Mucosa of descending colon (tissue), 3 donors: ENCODE data around the gene EARS2. TPM values are rescaled to one million over a fixed set of nuclear protein-coding genes. Genes with fewer than 3 reads are reported as not detected.

ENCODE experiments used
- ATAC-seq: fragments of 200-7000 bp; cut with Tn5 transposase; one replicate; pipeline ENCODE4 v1.9.1; 2020; ENCODE audit warnings: mild to moderate bottlenecking, moderate library complexity
- DNase-seq, 3 donors: peaks; one replicate each; pipeline ENCODE4 v3.0.0-alpha.2; 2020
- H3K36me3 ChIP-seq: fragments of 200-600 bp; one replicate; pipeline ENCODE4 v1.8.0; 2021; ENCODE audit warnings: low read depth, mild to moderate bottlenecking
- H3K4me1 ChIP-seq: fragments of 200-600 bp; one replicate; pipeline ENCODE4 v1.8.0; 2021; ENCODE audit warnings: low read depth, mild to moderate bottlenecking
- H3K4me3 ChIP-seq: fragments of 200-600 bp; one replicate; pipeline ENCODE4 v1.8.0; 2021; ENCODE audit warnings: mild to moderate bottlenecking
- H3K9me3 ChIP-seq: fragments of 200-600 bp; one replicate; pipeline ENCODE4 v1.8.0; 2021; ENCODE audit warnings: mild to moderate bottlenecking
- intact Hi-C, 2 donors: fragments of 100-400 bp; cut with DNase I in 1 of 2; cut with micrococcal nuclease in 1 of 2; formaldehyde crosslinking; loops; one replicate each; pipeline versions ENCODE4 v1.11.0 to v1.11.1; 2022; cut with DNase I, micrococcal nuclease
- total RNA-seq, 3 donors: library from RNA; stranded (reverse); fragmentation: NEBNext Ultra II Directional in 2 of 3; extraction: Animal tissue kit (Norgen Biotek cat#: 25700) in 2 of 3; gene quantifications; one replicate each; pipeline versions ENCODE4 v1.2.1 to v1.2.4, GENCODE V29; 2021 to 2023
- TF ChIP-seq, protein P1 (sequence below): fragments of 200-600 bp; IDR thresholded peaks from one replicate; pipeline ENCODE4 v1.8.0; 2022; ENCODE audit warnings: antibody characterized with exemption, mild to moderate bottlenecking
- donor health status: DM: no; HTN: no; CAD: no; lungs with moderate emphysema.
- donor health status: DM: no; HTN: no; CAD: no.
- donor health status: DM: no; HTN: yes; CAD: no.

Gene EARS2
- total RNA-seq, 3 donors from 2014 or later: 15.2 to 18.0 (median 17.2) TPM

DNA sequence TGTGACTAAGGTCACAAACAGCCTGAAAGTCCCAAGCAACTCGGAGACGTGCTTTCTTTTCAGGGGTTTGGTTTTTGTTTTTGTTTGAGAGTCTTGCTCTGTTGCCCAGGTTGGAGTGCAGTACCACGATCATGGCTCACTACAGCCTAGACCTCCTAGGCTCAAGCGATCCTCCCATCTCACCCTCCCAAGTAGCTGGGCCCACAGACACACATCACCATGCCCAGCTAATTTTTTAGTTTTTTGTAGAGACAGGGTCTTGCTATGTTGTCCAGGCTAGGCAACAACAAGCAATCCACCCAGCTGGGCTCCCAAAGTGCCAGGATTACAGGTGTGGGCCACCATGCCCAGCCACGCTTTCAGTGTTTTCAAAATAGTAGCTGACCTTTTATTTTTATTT is 27.1 kb downstream of the EARS2 start:
- Histone ChIP-seq H3K9me3 (no peaks in the 10 kb centered on the region), H3K4me3 (no peak overlapping the region), H3K36me3 (peaks cover 4% of the 10 kb centered on the region), H3K4me1 (no peaks in the 10 kb centered on the region)
- TF ChIP-seq, protein P1, sequence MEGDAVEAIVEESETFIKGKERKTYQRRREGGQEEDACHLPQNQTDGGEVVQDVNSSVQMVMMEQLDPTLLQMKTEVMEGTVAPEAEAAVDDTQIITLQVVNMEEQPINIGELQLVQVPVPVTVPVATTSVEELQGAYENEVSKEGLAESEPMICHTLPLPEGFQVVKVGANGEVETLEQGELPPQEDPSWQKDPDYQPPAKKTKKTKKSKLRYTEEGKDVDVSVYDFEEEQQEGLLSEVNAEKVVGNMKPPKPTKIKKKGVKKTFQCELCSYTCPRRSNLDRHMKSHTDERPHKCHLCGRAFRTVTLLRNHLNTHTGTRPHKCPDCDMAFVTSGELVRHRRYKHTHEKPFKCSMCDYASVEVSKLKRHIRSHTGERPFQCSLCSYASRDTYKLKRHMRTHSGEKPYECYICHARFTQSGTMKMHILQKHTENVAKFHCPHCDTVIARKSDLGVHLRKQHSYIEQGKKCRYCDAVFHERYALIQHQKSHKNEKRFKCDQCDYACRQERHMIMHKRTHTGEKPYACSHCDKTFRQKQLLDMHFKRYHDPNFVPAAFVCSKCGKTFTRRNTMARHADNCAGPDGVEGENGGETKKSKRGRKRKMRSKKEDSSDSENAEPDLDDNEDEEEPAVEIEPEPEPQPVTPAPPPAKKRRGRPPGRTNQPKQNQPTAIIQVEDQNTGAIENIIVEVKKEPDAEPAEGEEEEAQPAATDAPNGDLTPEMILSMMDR: no peak
- no peak for DNase-seq
- ATAC-seq: no peak
- intact Hi-C loops: no loop called here

DNA sequence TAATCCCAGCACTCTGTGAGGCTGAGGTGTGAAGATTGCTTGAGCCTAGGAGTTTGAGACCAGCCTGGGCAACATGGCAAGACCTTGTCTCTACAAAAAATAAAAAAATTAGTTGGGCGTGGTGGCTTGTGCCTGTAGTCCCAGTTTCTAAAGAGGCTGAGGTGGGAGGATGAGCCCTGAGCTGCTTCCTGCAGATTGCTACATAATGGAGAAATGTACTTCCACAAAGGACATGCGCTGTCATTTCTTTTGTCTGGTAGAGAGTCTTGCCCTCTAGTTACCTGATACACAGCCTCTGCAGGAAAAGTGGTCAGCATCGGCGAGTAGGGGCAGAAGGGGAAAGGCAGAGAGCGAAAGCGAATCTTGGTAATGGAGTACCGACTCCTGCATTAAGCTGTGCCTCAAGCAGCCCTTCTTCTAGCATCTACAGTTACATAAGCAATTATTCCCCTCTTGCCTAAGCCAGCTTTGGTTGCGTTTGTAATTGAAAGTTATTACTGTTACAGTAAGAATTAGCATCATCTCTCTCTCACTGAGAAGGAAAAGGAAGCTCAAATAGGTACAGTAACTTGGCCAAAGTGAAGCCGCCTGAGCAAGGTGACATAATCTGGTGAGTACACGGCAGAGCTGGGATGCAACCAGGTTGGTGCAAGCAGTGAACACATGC is 28.4 kb downstream of the EARS2 start:
- H3K36me3 ChIP-seq: no peaks in the 10 kb centered on the region
- TF ChIP-seq, protein P1: no peak
- no peak for ATAC-seq

DNA sequence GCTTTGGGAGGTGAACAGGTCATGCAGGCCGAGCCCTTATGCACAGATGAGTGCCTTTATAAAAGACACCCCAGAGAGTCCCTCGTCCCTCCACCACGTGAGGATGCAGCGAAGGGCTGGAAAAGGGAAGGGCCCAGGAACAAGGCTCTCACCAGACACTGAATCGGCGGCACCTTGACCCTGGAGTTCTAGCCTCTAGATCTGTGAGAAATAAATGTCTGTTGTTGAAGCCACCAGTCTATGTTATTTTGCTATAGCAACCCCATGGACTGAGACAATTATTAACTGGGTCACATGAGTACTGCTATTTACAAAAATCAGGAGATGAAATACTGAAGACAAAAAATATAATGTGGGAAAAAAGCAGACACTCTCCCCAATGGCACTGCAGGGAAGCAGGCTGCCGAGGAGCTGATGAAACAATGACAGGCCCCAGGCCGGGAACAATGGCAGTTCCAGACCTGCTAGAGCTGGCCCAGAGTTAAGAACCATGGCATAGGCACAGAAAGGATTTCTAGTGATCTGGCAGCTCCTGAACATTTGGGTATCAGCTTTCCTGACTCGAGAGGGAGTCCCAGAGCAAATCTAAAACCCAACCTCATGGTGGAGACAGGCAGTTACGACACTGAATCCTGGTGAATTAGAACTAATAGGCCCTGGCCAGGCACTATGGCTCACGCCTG is 29.0 kb downstream of the EARS2 start:
- ATAC-seq (no peak), DNase-seq (no peak)
- H3K36me3 ChIP-seq: no peaks in the 10 kb centered on the region
- TF ChIP-seq, protein P1: no peak
- no peaks in the 10 kb centered on the region for H3K4me1 ChIP-seq
- no peaks in the 10 kb centered on the region for H3K9me3 ChIP-seq
- H3K4me3 ChIP-seq: no peak overlapping the region
- intact Hi-C loops: no loop called here

More for the DNA sequence above, 28.4 kb downstream of the EARS2 start:
- no peak for DNase-seq
- intact Hi-C loops: no loop called here
- H3K4me3 ChIP-seq: no peak overlapping the region
- H3K9me3 ChIP-seq: no peaks in the 10 kb centered on the region
- no peaks in the 10 kb centered on the region for H3K4me1 ChIP-seq

DNA sequence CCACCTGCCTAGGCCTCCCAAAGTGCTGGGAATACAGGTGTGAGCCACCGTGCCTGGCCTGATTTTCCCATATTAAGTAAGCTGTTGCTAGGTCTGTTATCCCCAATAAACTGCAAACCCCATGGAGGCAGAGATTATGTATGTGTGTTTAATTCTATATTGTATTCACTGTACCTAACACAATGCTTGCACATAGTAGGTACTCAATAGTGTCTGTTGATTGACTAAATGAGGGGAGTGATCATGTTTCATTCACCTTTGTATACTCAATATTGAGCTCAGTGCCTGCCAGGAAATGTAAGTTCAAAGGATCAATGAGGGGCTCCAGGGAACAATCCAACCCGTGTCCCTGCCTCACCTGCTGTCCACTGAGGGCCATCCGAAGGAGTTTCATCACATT is 32.3 kb downstream of the EARS2 start:
- Histone ChIP-seq H3K4me3 (no peak overlapping the region), H3K4me1 (no peaks in the 10 kb centered on the region), H3K9me3 (no peaks in the 10 kb centered on the region), H3K36me3 (no peaks in the 10 kb centered on the region)
- no peak for ATAC-seq
- intact Hi-C loops: no loop called here
- no peak for DNase-seq
- TF ChIP-seq, protein P1: no peak

DNA sequence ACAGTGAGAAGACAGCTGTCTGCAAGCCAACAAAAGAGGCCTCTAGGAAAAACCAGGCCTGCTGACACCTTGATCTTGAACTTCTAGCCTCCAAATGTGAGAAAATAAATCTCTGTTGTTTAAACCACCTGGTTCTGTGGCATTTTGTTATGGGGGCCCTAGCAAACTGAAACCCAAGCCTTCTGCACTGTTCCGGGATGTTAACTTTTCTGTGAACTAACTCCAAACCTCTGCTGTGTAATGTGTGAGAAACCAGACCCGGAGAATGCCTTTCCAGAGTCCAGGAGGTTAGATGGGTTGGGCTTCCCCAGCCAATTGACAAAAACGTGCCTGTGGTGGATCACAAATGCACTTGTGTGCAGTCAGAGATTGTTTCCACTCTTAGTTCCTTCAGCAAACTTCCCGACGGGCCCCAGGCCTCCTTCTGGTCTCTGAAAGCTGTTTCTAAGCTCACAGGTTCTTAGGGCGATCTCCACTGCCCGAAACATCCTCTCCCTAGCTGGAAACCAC is 33.2 kb downstream of the EARS2 start:
- Histone ChIP-seq H3K36me3 (no peaks in the 10 kb centered on the region), H3K4me1 (no peaks in the 10 kb centered on the region), H3K4me3 (no peak overlapping the region), H3K9me3 (no peaks in the 10 kb centered on the region)
- no peak for ATAC-seq
- no peak for DNase-seq
- TF ChIP-seq, protein P1: no peak
- intact Hi-C loops: no loop called here
